Measurements from ENCODE around the gene DDR1.

GRCh38 chr6:30891450-30891723 lies 7.1 kb downstream of the DDR1 start:
- TF ChIP-seq CTCF (IDR thresholded peaks at IDR 0.05) (no peak), EZH2phosphoT487 (IDR thresholded peaks at IDR 0.05) (no peak), EZH2 (IDR thresholded peaks at IDR 0.05) (no peak)

Measured in neural progenitor cell (in vitro differentiated cells).